Measurements from ENCODE around the gene MUL1. TPM values are rescaled to one million over a fixed set of nuclear protein-coding genes. Genes with fewer than 3 reads are reported as not detected.

Gene MUL1
- total and polyA plus RNA-seq, 9 of the 15 experiments (the other 6 are each of a cell fraction or from before 2014, with no cell fraction given) = 10.4 to 32.9 (median 19.3) TPM

GRCh38 chr1:20486457-20487235 lies 21.3 kb downstream of the MUL1 start (continued):
- 0 out of 2 replicates have a peak, but pooled peaks have one; percentile 25 for TF ChIP-seq MGA (IDR thresholded peaks at IDR 0.05)
- TF ChIP-seq RBM14 (IDR thresholded peaks at IDR 0.05; ENCODE audit: borderline replicate concordance, insufficient read depth, low read depth, low read length) = no peak
- no peak for TF ChIP-seq ZNF707 (CRISPR knock-in tag; conservative IDR thresholded peaks at IDR 0.05)
- no peak for TF ChIP-seq POLR2H (tag; IDR thresholded peaks at IDR 0.05; ENCODE audit: low read depth)
- TF ChIP-seq FOXP1 (CRISPR knock-in tag; IDR thresholded peaks at IDR 0.05) = no peak
- TF ChIP-seq HNRNPL (IDR thresholded peaks at IDR 0.05; ENCODE audit: low read depth, low read length) = no peak
- no peak for TF ChIP-seq NFIX (CRISPR knock-in tag; IDR thresholded peaks at IDR 0.05; ENCODE audit: low read depth)
- TF ChIP-seq TARDBP (IDR thresholded peaks at IDR 0.05) = 0 out of 2 replicates have a peak, but pooled peaks have one; percentile 36
- TF ChIP-seq MED1 (CRISPR knock-in tag; IDR thresholded peaks at IDR 0.05; ENCODE audit: borderline replicate concordance) = no peak
- TF ChIP-seq PHF21A (IDR thresholded peaks at IDR 0.05; ENCODE audit: borderline replicate concordance, low read depth) = no peak
- TF ChIP-seq BRF2 (IDR thresholded peaks at IDR 0.05; ENCODE audit: borderline replicate concordance, insufficient read depth, insufficient read length) = no peak
- TF ChIP-seq ZNF764 (CRISPR knock-in tag; IDR thresholded peaks at IDR 0.05; ENCODE audit: low read depth) = no peak
